ENCODE measurements around the gene WNT10A.
A peak's percentile ranks its signal among the peaks of the same experiment; 100 is the strongest.

The WNT10A gene

DNA sequence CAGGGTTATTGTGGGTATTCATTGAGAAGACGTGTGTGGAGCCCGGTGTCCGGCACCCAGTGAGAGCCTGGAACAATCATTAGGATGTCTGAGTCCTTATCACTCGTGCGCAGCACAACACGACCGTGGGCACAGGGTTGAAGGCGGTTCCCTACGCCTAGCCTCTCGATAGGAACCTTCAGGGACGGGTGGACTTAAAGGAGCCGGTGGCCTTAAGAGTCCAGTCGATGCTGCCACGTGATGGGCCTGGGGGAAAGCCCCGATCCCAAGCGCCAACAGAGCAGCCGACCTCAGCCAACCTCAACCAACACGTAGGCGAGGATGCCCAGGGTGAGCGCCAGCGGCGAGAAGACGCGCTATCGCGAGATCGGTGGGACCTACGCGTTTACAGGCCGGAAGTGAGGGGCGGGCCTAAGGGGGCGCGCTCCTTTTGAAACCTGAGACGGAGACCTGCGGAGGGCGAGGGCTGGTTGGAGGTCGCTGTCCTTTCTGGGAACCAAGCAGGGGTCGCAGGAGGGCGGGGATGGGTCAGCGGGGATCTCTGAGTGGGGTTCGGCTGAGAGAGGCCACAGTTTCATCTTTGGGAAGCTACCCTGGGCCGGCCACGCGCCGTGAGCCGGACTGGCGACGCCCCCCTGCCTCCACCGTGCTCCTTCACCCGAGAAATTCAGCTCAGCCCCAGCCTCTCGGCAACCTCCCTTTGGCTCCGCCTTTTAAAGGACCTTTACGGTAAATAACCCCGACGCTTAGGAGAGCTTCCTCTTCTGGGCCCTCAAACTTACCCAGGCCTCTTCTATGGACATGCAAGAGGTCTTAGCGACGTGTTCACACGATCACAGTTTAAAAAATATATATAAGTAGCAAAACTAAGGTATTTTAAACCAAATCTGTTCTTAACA, 28.3 kb downstream of the WNT10A start (continued):
- peak; percentile 88 for TF ChIP-seq ZIC2 (tag by site-specific recombination; IDR thresholded peaks at IDR 0.05)
- peak; percentile 67 for TF ChIP-seq EGR2 (tag by site-specific recombination; IDR thresholded peaks at IDR 0.05; ENCODE audit: low read depth)
- TF ChIP-seq KLF10 (tag by site-specific recombination; IDR thresholded peaks at IDR 0.05), result peak; percentile 76; the same call in 1 of the 2 replicates
- peak; percentile 84 for TF ChIP-seq ZBTB20 (tag by site-specific recombination; IDR thresholded peaks at IDR 0.05)
- no peak for TF ChIP-seq GFI1B (tag by site-specific recombination; IDR thresholded peaks at IDR 0.05)
- TF ChIP-seq ZNF792 (tag by site-specific recombination; IDR thresholded peaks at IDR 0.05), result peak; percentile 13; the same call in 1 of the 2 replicates
- TF ChIP-seq, protein P1, sequence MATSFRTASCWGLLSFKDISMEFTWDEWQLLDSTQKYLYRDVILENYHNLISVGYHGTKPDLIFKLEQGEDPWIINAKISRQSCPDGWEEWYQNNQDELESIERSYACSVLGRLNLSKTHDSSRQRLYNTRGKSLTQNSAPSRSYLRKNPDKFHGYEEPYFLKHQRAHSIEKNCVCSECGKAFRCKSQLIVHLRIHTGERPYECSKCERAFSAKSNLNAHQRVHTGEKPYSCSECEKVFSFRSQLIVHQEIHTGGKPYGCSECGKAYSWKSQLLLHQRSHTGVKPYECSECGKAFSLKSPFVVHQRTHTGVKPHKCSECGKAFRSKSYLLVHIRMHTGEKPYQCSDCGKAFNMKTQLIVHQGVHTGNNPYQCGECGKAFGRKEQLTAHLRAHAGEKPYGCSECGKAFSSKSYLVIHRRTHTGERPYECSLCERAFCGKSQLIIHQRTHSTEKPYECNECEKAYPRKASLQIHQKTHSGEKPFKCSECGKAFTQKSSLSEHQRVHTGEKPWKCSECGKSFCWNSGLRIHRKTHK (tag by site-specific recombination; IDR thresholded peaks at IDR 0.05), result no peak
- TF ChIP-seq ZNF214 (tag by site-specific recombination; IDR thresholded peaks at IDR 0.05; ENCODE audit: borderline replicate concordance), result no peak
- TF ChIP-seq ZBTB1 (tag by site-specific recombination; IDR thresholded peaks at IDR 0.05), result no peak
- TF ChIP-seq, protein P2, sequence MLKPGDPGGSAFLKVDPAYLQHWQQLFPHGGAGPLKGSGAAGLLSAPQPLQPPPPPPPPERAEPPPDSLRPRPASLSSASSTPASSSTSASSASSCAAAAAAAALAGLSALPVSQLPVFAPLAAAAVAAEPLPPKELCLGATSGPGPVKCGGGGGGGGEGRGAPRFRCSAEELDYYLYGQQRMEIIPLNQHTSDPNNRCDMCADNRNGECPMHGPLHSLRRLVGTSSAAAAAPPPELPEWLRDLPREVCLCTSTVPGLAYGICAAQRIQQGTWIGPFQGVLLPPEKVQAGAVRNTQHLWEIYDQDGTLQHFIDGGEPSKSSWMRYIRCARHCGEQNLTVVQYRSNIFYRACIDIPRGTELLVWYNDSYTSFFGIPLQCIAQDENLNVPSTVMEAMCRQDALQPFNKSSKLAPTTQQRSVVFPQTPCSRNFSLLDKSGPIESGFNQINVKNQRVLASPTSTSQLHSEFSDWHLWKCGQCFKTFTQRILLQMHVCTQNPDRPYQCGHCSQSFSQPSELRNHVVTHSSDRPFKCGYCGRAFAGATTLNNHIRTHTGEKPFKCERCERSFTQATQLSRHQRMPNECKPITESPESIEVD (tag by site-specific recombination; IDR thresholded peaks at IDR 0.05), result no peak
- TF ChIP-seq, protein P3, sequence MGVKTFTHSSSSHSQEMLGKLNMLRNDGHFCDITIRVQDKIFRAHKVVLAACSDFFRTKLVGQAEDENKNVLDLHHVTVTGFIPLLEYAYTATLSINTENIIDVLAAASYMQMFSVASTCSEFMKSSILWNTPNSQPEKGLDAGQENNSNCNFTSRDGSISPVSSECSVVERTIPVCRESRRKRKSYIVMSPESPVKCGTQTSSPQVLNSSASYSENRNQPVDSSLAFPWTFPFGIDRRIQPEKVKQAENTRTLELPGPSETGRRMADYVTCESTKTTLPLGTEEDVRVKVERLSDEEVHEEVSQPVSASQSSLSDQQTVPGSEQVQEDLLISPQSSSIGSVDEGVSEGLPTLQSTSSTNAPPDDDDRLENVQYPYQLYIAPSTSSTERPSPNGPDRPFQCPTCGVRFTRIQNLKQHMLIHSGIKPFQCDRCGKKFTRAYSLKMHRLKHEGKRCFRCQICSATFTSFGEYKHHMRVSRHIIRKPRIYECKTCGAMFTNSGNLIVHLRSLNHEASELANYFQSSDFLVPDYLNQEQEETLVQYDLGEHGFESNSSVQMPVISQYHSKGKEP (tag by site-specific recombination; IDR thresholded peaks at IDR 0.05), result no peak
- TF ChIP-seq ZNF16 (tag by site-specific recombination; IDR thresholded peaks at IDR 0.05; ENCODE audit: low read depth), result no peak
- TF ChIP-seq, protein P4, sequence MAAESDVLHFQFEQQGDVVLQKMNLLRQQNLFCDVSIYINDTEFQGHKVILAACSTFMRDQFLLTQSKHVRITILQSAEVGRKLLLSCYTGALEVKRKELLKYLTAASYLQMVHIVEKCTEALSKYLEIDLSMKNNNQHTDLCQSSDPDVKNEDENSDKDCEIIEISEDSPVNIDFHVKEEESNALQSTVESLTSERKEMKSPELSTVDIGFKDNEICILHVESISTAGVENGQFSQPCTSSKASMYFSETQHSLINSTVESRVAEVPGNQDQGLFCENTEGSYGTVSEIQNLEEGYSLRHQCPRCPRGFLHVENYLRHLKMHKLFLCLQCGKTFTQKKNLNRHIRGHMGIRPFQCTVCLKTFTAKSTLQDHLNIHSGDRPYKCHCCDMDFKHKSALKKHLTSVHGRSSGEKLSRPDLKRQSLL (tag by site-specific recombination; IDR thresholded peaks at IDR 0.05), result peak; percentile 29; the same call in 1 of the 2 replicates
- no peak for TF ChIP-seq ZNF530 (tag by site-specific recombination; IDR thresholded peaks at IDR 0.05; ENCODE audit: low read depth)
- no peak for TF ChIP-seq ZNF664 (tag by site-specific recombination; IDR thresholded peaks at IDR 0.05)
- TF ChIP-seq ZNF433 (tag by site-specific recombination; IDR thresholded peaks at IDR 0.05; ENCODE audit: low read depth), result no peak
- TF ChIP-seq SP7 (tag by site-specific recombination; IDR thresholded peaks at IDR 0.05), result peak; percentile 77
- TF ChIP-seq, protein P5, sequence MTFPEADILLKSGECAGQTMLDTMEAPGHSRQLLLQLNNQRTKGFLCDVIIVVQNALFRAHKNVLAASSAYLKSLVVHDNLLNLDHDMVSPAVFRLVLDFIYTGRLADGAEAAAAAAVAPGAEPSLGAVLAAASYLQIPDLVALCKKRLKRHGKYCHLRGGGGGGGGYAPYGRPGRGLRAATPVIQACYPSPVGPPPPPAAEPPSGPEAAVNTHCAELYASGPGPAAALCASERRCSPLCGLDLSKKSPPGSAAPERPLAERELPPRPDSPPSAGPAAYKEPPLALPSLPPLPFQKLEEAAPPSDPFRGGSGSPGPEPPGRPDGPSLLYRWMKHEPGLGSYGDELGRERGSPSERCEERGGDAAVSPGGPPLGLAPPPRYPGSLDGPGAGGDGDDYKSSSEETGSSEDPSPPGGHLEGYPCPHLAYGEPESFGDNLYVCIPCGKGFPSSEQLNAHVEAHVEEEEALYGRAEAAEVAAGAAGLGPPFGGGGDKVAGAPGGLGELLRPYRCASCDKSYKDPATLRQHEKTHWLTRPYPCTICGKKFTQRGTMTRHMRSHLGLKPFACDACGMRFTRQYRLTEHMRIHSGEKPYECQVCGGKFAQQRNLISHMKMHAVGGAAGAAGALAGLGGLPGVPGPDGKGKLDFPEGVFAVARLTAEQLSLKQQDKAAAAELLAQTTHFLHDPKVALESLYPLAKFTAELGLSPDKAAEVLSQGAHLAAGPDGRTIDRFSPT (tag by site-specific recombination; IDR thresholded peaks at IDR 0.05), result peak; percentile 99
- no peak for TF ChIP-seq ZNF146 (tag by site-specific recombination; IDR thresholded peaks at IDR 0.05)
- TF ChIP-seq ZNF2 (tag by site-specific recombination; IDR thresholded peaks at IDR 0.05), result no peak; the same call in 1 of the 2 replicates
- TF ChIP-seq, protein P6, sequence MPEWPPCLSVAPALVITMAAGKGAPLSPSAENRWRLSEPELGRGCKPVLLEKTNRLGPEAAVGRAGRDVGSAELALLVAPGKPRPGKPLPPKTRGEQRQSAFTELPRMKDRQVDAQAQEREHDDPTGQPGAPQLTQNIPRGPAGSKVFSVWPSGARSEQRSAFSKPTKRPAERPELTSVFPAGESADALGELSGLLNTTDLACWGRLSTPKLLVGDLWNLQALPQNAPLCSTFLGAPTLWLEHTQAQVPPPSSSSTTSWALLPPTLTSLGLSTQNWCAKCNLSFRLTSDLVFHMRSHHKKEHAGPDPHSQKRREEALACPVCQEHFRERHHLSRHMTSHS (tag by site-specific recombination; IDR thresholded peaks at IDR 0.05), result no peak
- TF ChIP-seq OVOL3 (tag by site-specific recombination; IDR thresholded peaks at IDR 0.05), result no peak
- TF ChIP-seq HOXC10 (CRISPR knock-in tag; IDR thresholded peaks at IDR 0.05), result no peak
- no peak for TF ChIP-seq ZNF239 (tag by site-specific recombination; IDR thresholded peaks at IDR 0.05)
- no peak for TF ChIP-seq ZNF292 (tag by site-specific recombination; IDR thresholded peaks at IDR 0.05; ENCODE audit: borderline replicate concordance, low read depth)
- no peak for TF ChIP-seq ZNF350 (tag by site-specific recombination; IDR thresholded peaks at IDR 0.05)
- TF ChIP-seq KLF9 (tag by site-specific recombination; IDR thresholded peaks at IDR 0.05; ENCODE audit: low read depth), result peak; percentile 86
- peak; percentile 75 for TF ChIP-seq ZFHX2 (tag by site-specific recombination; conservative IDR thresholded peaks at IDR 0.05)
- 0 out of 2 replicates have a peak, but pooled peaks have one; percentile 27 for TF ChIP-seq BCL11A (tag by site-specific recombination; IDR thresholded peaks at IDR 0.05; ENCODE audit: low read depth)
- no peak for TF ChIP-seq ZNF768 (tag by site-specific recombination; IDR thresholded peaks at IDR 0.05)
